OCI-LY1 (cell line): ENCODE measurements around the gene NIPAL3.

Source experiments
- H2AFZ ChIP-seq: fragments of 200-600 bp; sonication (generic), shearing (Covaris generic); 2 replicates; pipeline ENCODE4 v1.6.0; 2014; ENCODE audit warnings: antibody characterized with exemption, mild to moderate bottlenecking, low read length
- H3F3A ChIP-seq: fragments of 200-600 bp; sonication (generic), shearing (Covaris generic); 2 replicates; pipeline ENCODE4 v1.6.0; 2014; ENCODE audit warnings: mild to moderate bottlenecking, antibody characterized with exemption, low read length, moderate library complexity; ENCODE audit not compliant: insufficient read depth
- H3K27ac ChIP-seq: fragments of 200-600 bp; sonication (generic); 2 replicates; pipeline ENCODE4 v1.5.1; 2014; ENCODE audit warnings: low read length, mixed run types, mild to moderate bottlenecking, low read depth; ENCODE audit not compliant: poor library complexity, severe bottlenecking
- H3K27me3 ChIP-seq: fragments of 200-600 bp; sonication (generic); 2 replicates; pipeline ENCODE4 v1.6.0; 2014; ENCODE audit warnings: antibody characterized with exemption, mild to moderate bottlenecking, low read length, moderate library complexity; ENCODE audit not compliant: insufficient read depth
- H3K36me3 ChIP-seq: fragments of 200-600 bp; sonication (generic); 2 replicates; pipeline ENCODE4 v1.6.1; 2014; ENCODE audit warnings: mild to moderate bottlenecking, antibody characterized with exemption, low read length, moderate library complexity, mixed read lengths; ENCODE audit not compliant: insufficient read depth
- H3K4me1 ChIP-seq: fragments of 200-600 bp; sonication (generic); 2 replicates; pipeline ENCODE4 v1.5.1; 2014; ENCODE audit warnings: mild to moderate bottlenecking, low read length, moderate library complexity; ENCODE audit not compliant: insufficient read depth, severe bottlenecking
- H3K4me2 ChIP-seq: fragments of 200-600 bp; sonication (generic), shearing (Covaris generic); 2 replicates; pipeline ENCODE4 v1.6.1; 2014; ENCODE audit warnings: low read length
- H3K4me3 ChIP-seq: fragments of 200-600 bp; sonication (generic); 2 replicates; pipeline ENCODE4 v1.5.1; 2014; ENCODE audit warnings: low read length, low read depth, mild to moderate bottlenecking, mixed read lengths; ENCODE audit not compliant: poor library complexity, severe bottlenecking
- H3K79me2 ChIP-seq: fragments of 200-600 bp; shearing (Covaris generic); 2 replicates; pipeline ENCODE4 v1.6.1; 2016; ENCODE audit warnings: mixed run types, low read length, mixed read lengths; ENCODE audit not compliant: insufficient read depth
- H3K9ac ChIP-seq: fragments of 200-600 bp; sonication (generic), shearing (Covaris generic); 2 replicates; pipeline ENCODE4 v1.6.1; 2014; ENCODE audit warnings: mild to moderate bottlenecking, low read length, mixed read lengths
- H3K9me2 ChIP-seq: fragments of 200-600 bp; sonication (generic), shearing (Covaris generic); 2 replicates; pipeline ENCODE4 v1.6.1; 2014; ENCODE audit warnings: low read depth, mild to moderate bottlenecking, low read length, mixed read lengths
- H3K9me3 ChIP-seq: fragments of 200-600 bp; shearing (Covaris generic); 2 replicates; pipeline ENCODE4 v1.6.1; 2014; ENCODE audit warnings: low read length, mixed read lengths
- H4K20me1 ChIP-seq: fragments of 200-600 bp; sonication (generic), shearing (Covaris generic); 2 replicates; pipeline ENCODE4 v1.6.0; 2016; ENCODE audit warnings: mild to moderate bottlenecking, low read length; ENCODE audit not compliant: insufficient read depth
- CTCF ChIP-seq: fragments of 200-600 bp; sonication (generic), shearing (Covaris generic); IDR thresholded peaks from 2 replicates; pipeline ENCODE4 v1.5.1; 2017; ENCODE audit warnings: mild to moderate bottlenecking, antibody characterized with exemption, low read length, moderate library complexity, mixed read lengths
- EZH2 ChIP-seq: fragments of 200-600 bp; sonication (generic), shearing (Covaris generic); IDR thresholded peaks from 2 replicates; pipeline ENCODE4 v1.8.0; 2017; ENCODE audit warnings: borderline replicate concordance, mixed run types, mild to moderate bottlenecking, antibody characterized with exemption, low read length, moderate library complexity, mixed read lengths

Gene NIPAL3

GRCh38 chr1:24403806-24404205 lies 11.8 kb upstream of the NIPAL3 start:
- Histone ChIP-seq H3K4me2 (no peak overlapping the region), H3K9me2 (no peaks in the 10 kb centered on the region), H3K9ac (no peak overlapping the region), H3K27me3 (no peaks in the 10 kb centered on the region), H4K20me1 (no peaks in the 10 kb centered on the region), H3F3A (no peaks in the 10 kb centered on the region; the same call in 1 of the 2 replicates), H3K79me2 (no peaks in the 10 kb centered on the region), H3K27ac (no peak overlapping the region), H3K36me3 (0 out of 2 replicates have a peak, but pooled peaks cover 9% of the 10 kb centered on the region), H2AFZ (no peak overlapping the region), H3K4me3 (no peak overlapping the region), H3K4me1 (no peaks in the 10 kb centered on the region), H3K9me3 (peaks cover 6% of the 10 kb centered on the region; the same call in 1 of the 2 replicates)
- TF ChIP-seq CTCF: no peak

- Histone ChIP-seq H4K20me1 (no peaks in the 10 kb centered on the region), H3K9me3 (peaks cover 6% of the 10 kb centered on the region; the same call in 1 of the 2 replicates), H3K4me1 (peaks cover 5% of the 10 kb centered on the region), H2AFZ (no peak overlapping the region), H3K27me3 (no peaks in the 10 kb centered on the region), H3K9ac (no peak overlapping the region), H3K4me2 (no peak overlapping the region), H3K9me2 (no peaks in the 10 kb centered on the region), H3K4me3 (no peak overlapping the region), H3K27ac (no peak overlapping the region), H3K79me2 (no peaks in the 10 kb centered on the region), H3K36me3 (0 out of 2 replicates have a peak, but pooled peaks cover 5% of the 10 kb centered on the region), H3F3A (no peaks in the 10 kb centered on the region)
- no peak for TF ChIP-seq EZH2
Observed at GRCh38 chr1:24406788-24407187, 8.8 kb upstream of the NIPAL3 start.

GRCh38 chr1:24409535-24409934 lies 6.1 kb upstream of the NIPAL3 start:
- no peaks in the 10 kb centered on the region for H3K9me2 ChIP-seq
- no peaks in the 10 kb centered on the region for H3F3A ChIP-seq
- peaks cover 26% of the 10 kb centered on the region for H3K4me1 ChIP-seq
- H2AFZ ChIP-seq: no peak overlapping the region
- H3K4me2 ChIP-seq: no peak overlapping the region
- H3K27ac ChIP-seq: no peak overlapping the region
- no peaks in the 10 kb centered on the region for H3K27me3 ChIP-seq
- no peaks in the 10 kb centered on the region for H4K20me1 ChIP-seq
- peaks cover 6% of the 10 kb centered on the region; the same call in 1 of the 2 replicates for H3K9me3 ChIP-seq
- H3K9ac ChIP-seq: no peak overlapping the region
- no peaks in the 10 kb centered on the region for H3K79me2 ChIP-seq
- no peak overlapping the region for H3K4me3 ChIP-seq
- TF ChIP-seq EZH2: no peak
- no peak for TF ChIP-seq CTCF
- 0 out of 2 replicates have a peak, but pooled peaks cover 5% of the 10 kb centered on the region for H3K36me3 ChIP-seq

GRCh38 chr1:24410750-24411149 lies 4.9 kb upstream of the NIPAL3 start:
- no peaks in the 10 kb centered on the region for H3K79me2 ChIP-seq
- no peak for TF ChIP-seq CTCF
- TF ChIP-seq EZH2: no peak

More at GRCh38 chr1:24410750-24411149, 4.9 kb upstream of the NIPAL3 start:
- Histone ChIP-seq H4K20me1 (no peaks in the 10 kb centered on the region), H3K9me2 (no peaks in the 10 kb centered on the region), H2AFZ (no peak overlapping the region), H3K4me2 (no peak overlapping the region), H3K9ac (no peak overlapping the region), H3K4me1 (peaks cover 33% of the 10 kb centered on the region), H3K9me3 (peaks cover 6% of the 10 kb centered on the region; the same call in 1 of the 2 replicates), H3K4me3 (no peak overlapping the region), H3K36me3 (0 out of 2 replicates have a peak, but pooled peaks cover 5% of the 10 kb centered on the region), H3K27ac (no peak overlapping the region), H3F3A (0 out of 2 replicates have a peak, but pooled peaks cover 3% of the 10 kb centered on the region), H3K27me3 (no peaks in the 10 kb centered on the region)
